ENCODE data around the gene NDUFAF7. TPM values are rescaled to one million over a fixed set of nuclear protein-coding genes. Genes with fewer than 3 reads are reported as not detected.

Gene NDUFAF7, protein sequence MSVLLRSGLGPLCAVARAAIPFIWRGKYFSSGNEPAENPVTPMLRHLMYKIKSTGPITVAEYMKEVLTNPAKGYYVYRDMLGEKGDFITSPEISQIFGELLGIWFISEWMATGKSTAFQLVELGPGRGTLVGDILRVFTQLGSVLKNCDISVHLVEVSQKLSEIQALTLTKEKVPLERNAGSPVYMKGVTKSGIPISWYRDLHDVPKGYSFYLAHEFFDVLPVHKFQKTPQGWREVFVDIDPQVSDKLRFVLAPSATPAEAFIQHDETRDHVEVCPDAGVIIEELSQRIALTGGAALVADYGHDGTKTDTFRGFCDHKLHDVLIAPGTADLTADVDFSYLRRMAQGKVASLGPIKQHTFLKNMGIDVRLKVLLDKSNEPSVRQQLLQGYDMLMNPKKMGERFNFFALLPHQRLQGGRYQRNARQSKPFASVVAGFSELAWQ
- total RNA-seq (2022; extraction: Qiagen RNA extraction; ENCODE audit: low read depth) = 16.0 to 23.7 TPM (median 19.6 TPM) in 5 replicates

DNA sequence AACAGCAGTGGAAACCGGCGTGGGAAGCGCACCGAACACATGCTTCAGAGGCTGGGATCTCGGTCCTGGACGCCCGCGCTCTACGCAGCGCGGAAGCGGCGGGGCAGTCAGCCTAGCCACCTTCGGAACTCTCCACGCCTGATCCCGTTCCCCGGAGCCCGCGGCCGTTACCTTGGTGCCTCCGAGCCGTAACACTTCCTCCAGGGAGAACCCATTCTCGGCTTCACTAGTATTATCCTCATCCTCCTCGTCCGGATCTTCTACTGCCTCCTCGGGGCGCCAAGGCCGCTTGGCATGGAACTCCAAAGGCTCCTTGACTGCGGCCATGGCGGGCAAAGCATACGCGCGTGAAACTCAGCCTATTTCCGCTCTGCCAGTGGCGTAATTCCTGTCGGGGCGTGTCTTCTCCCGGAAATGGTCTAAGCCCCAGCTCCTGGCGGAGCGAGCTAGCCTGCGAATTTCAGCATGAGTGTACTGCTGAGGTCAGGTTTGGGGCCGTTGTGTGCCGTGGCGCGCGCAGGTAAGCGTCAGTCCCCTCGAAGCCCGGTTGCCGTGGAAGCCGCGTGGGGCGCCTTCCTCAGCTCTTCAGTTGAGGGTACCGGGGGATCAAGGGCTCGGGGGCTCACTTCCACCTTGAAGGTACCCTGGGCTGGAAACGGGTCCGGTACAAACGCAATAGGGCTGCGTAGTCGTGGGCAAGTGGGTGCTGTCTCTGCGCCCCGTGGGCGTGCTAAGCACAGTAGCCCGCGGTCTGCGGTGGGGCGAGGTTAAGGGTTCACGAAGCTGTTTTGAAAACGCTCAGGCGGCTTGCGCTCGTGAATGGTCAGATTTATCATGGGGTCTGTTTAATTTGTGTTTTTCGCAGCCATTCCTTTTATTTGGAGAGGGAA is at the start of gene NDUFAF7, which contains the start of gene CEBPZ:
NDUFAF7 (plus strand) TSS at position 418 of the 890 bp plus-strand sequence; CDS start at position 466, 48 bp downstream.
CEBPZ (minus strand) TSS at position 356 of the 890 bp plus-strand sequence; CDS start at position 327, 29 bp downstream.

DNA sequence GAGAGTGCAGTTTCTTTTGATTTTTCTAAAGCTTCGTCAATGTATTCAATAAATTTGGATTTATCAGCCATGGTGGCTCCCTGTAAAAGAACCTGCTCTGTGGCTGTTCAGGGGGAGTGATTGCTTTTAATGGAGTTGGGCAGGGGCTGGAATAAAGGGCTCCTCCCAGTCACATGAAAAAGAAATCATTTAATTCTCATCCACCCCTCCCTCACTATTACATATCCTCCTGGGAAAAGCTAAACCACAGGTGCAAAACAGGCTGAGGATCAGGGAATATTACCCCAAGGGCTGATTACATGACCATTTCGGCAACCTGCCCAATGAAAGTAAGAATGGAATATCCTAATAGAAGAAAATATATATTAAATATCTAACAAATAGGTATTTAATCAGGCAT is 42.9 kb upstream of the NDUFAF7 start, which contains the start of gene SULT6B1:
SULT6B1 (minus strand) TSS at position 101 of the 400 bp plus-strand sequence; CDS start at position 71, 30 bp downstream.

DNA sequence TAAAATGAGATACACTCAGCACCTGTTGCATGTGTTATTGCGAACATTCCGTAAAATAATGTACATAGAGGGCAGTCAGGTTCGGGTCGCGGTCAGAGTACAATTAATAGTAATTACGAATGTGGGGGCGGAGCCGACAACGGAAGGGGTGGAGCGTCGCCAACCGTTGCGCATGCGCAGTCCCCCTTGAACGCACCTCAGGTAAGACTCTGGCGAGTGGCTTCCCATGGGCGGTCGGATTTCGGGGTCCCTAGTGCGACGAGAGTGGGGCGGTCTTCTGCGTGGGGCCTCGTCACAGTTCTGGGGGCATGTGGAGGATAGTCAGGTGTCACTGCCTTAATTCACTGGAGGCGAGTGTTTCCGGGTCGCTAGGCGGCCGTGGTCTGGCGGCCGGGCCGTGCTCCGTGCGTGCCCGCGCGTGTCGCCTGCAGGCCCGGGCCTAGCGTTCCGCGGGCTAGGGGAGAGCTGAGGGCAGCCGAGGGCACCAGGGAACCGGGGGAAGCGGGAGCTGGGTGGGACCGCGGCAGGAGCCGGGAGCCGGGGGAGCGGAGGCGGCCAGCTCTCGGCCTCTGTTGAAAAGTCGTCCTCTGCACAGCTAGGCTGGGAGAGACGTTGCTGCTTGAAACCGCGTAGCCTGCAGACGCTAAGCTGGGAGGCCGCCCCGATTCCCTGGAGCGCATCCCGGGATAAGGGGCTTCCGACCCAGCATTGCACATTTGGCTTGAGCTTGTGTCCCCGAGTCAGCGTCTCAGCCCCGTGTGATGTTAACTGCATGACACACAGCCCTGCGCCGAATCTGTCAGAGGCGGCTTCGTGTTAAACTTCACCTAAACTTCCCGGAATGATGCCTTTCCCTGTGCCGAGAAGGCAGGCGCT is 34.9 kb upstream of the NDUFAF7 start, which contains the start of gene CEBPZOS:
CEBPZOS (plus strand) TSS at position 177 of the 876 bp plus-strand sequence. CDS start 3,209 bp downstream, outside the sequence.

Other genes starting within 250 kb of the NDUFAF7 start
- gene HEATR5B, start 147.3 kb upstream of the NDUFAF7 start, total RNA-seq (2022; extraction: Qiagen RNA extraction; ENCODE audit: low read depth) = 5.5 to 9.0 TPM (median 7.4 TPM) in 5 replicates
- gene GPATCH11, start 147.1 kb upstream of the NDUFAF7 start, total RNA-seq (2022; extraction: Qiagen RNA extraction; ENCODE audit: low read depth) = 7.9 to 13.8 TPM (median 9.8 TPM) in 5 replicates
- 19.6 to 30.3 TPM (median 25.3 TPM) in 5 replicates for gene EIF2AK2, start 74.7 kb upstream of the NDUFAF7 start, total RNA-seq (2022; extraction: Qiagen RNA extraction; ENCODE audit: low read depth)
- gene SULT6B1, start 43.0 kb upstream of the NDUFAF7 start, total RNA-seq (2022; extraction: Qiagen RNA extraction; ENCODE audit: low read depth) = not detected in 5 replicates
- 39.2 to 55.1 TPM (median 41.6 TPM) in 5 replicates for gene CEBPZOS, start 35.2 kb upstream of the NDUFAF7 start, total RNA-seq (2022; extraction: Qiagen RNA extraction; ENCODE audit: low read depth)
- 64.9 to 97.7 TPM (median 77.2 TPM) in 5 replicates for gene CEBPZ, start 62 bp upstream of the NDUFAF7 start, total RNA-seq (2022; extraction: Qiagen RNA extraction; ENCODE audit: low read depth)
- gene PRKD3, start 93.2 kb downstream of the NDUFAF7 start, total RNA-seq (2022; extraction: Qiagen RNA extraction; ENCODE audit: low read depth) = 6.7 to 13.9 TPM (median 11.6 TPM) in 5 replicates
- gene QPCT, start 113.0 kb downstream of the NDUFAF7 start, total RNA-seq (2022; extraction: Qiagen RNA extraction; ENCODE audit: low read depth) = 16.7 to 20.7 TPM (median 18.6 TPM) in 5 replicates

Data from A549 treated with ZK216348 at 1 μM for 4 hours (cell line).